K562 (cell line): ENCODE results near the gene SLC44A1.

Experiments
- EP300 ChIP-seq: IDR thresholded peaks from 2 replicates; pipeline ENCODE4 v1.6.1; 2012; ENCODE audit warnings: low read length, improper control_type of control experiment
- EZH2 ChIP-seq: IDR thresholded peaks from 2 replicates; pipeline ENCODE4 v1.6.1; 2012; ENCODE audit warnings: low read depth, mild to moderate bottlenecking, inconsistent platforms, low read length, borderline replicate concordance
- HLTF ChIP-seq: fragments of 450-650 bp; IDR thresholded peaks from 2 replicates; pipeline ENCODE4 v1.6.1; 2016
- KLF6 ChIP-seq: fragments of 250-450 bp; sonication (Bioruptor Pico); IDR thresholded peaks from 2 replicates; pipeline ENCODE4 v1.4.0; 2020; ENCODE audit warnings: mild to moderate bottlenecking, moderate library complexity, borderline replicate concordance
- MAX ChIP-seq: sonication (generic); formaldehyde crosslinking; IDR thresholded peaks from 2 replicates; pipeline ENCODE4 v1.9.0; 2022; ENCODE audit warnings: mild to moderate bottlenecking, missing genetic modification reagents
- PML ChIP-seq: IDR thresholded peaks from 2 replicates; pipeline ENCODE4 v1.6.1; 2012; ENCODE audit warnings: low read length, inconsistent platforms
- PRPF4 ChIP-seq: fragments of 200-400 bp; formaldehyde crosslinking; IDR thresholded peaks from one replicate; pipeline ENCODE4 v1.6.1; 2017; ENCODE audit warnings: low read length, low read depth, mild to moderate bottlenecking; ENCODE audit not compliant: insufficient read depth, poor library complexity, severe bottlenecking
- SMC3 ChIP-seq: conservative IDR thresholded peaks from 2 replicates; pipeline ENCODE4 v1.6.1; 2011; ENCODE audit warnings: low read depth, low read length, improper control_type of control experiment; ENCODE audit not compliant: insufficient read depth
- STAG1 ChIP-seq: sonication (generic); formaldehyde crosslinking; IDR thresholded peaks from 2 replicates; pipeline ENCODE4 v1.5.0; 2020; ENCODE audit warnings: missing genetic modification reagents, borderline replicate concordance
- TAF1 ChIP-seq: IDR thresholded peaks from 2 replicates; pipeline ENCODE4 v1.6.1; 2011; ENCODE audit warnings: mild to moderate bottlenecking, low read length, moderate library complexity; ENCODE audit not compliant: insufficient read depth, control insufficient read depth, severe bottlenecking; ENCODE audit errors: extremely low read depth
- ZBTB7A ChIP-seq: IDR thresholded peaks from 2 replicates; pipeline ENCODE4 v1.6.1; 2011; ENCODE audit warnings: low read depth, mild to moderate bottlenecking, low read length, moderate library complexity, borderline replicate concordance; ENCODE audit not compliant: control insufficient read depth
- ZNF143 ChIP-seq: sonication (generic); formaldehyde crosslinking; IDR thresholded peaks from 2 replicates; pipeline ENCODE4 v1.9.0; 2022; ENCODE audit warnings: mild to moderate bottlenecking, missing genetic modification reagents
- ZNF76 ChIP-seq: fragments of 250-450 bp; sonication (Bioruptor Pico); IDR thresholded peaks from 2 replicates; pipeline ENCODE4 v1.4.0; 2020; ENCODE audit warnings: mild to moderate bottlenecking, moderate library complexity, borderline replicate concordance
- ZNF785 ChIP-seq: fragments of 250-450 bp; sonication (Bioruptor Pico); IDR thresholded peaks from 2 replicates; pipeline ENCODE4 v1.4.0; 2020; ENCODE audit warnings: mild to moderate bottlenecking

GRCh38 chr9:105237246-105237645, 7.2 kb upstream of the SLC44A1 start:
- TF ChIP-seq ZNF785 (CRISPR knock-in tag) (no peak), MAX (CRISPR knock-in tag) (no peak), STAG1 (CRISPR knock-in tag) (no peak), KLF6 (CRISPR knock-in tag) (no peak), PML (no peak), ZBTB7A (no peak), HLTF (no peak), EP300 (no peak), EZH2 (no peak), PRPF4 (no peak), SMC3 (no peak), ZNF76 (CRISPR knock-in tag) (no peak), ZNF143 (no peak), TAF1 (no peak)
